NB4 (cell line): Measurements from ENCODE around the gene ITGA8.

Source experiments
- CTCF ChIP-seq: IDR thresholded peaks from one replicate; pipeline ENCODE4 v1.5.1; 2012; ENCODE audit warnings: low read depth, low read length
- POLR2A ChIP-seq: IDR thresholded peaks from 2 replicates; pipeline ENCODE4 v1.6.1; 2011; ENCODE audit warnings: mild to moderate bottlenecking; ENCODE audit not compliant: insufficient read length; ENCODE audit errors: extremely low read depth

- TF ChIP-seq CTCF (no peak), POLR2A (no peak)
Observed at GRCh38 chr10:15562578-15562977, 157.1 kb downstream of the ITGA8 start.
